ENCODE measurements around the gene TRAPPC11.
A peak's percentile ranks its signal among the peaks of the same experiment; 100 is the strongest.
"Not testable (repeated sequence)": the region's sequence is repeated elsewhere in the genome, so short reads cannot be mapped to it uniquely, and the experiment has no call there.

The TRAPPC11 gene

GRCh38 chr4:183659029-183659871, at the start of gene TRAPPC11, which contains the start of gene RWDD4:
TRAPPC11 (plus strand) TSS chr4:183659293; CDS start chr4:183663868, 4,575 bp downstream.
RWDD4 (minus strand) TSS chr4:183659185; CDS start chr4:183658952, 233 bp downstream.
- DNase-seq, result peak; percentile 54 to 74

GRCh38 chr4:183610033-183610432, 49.1 kb upstream of the TRAPPC11 start:
- DNase-seq, result no peak

- DNase-seq, result no peak
Observed at GRCh38 chr4:183610613-183611012, 48.5 kb upstream of the TRAPPC11 start.

GRCh38 chr4:183611210-183611830, 47.8 kb upstream of the TRAPPC11 start:
- no peak for DNase-seq

GRCh38 chr4:183612329-183613250, 46.5 kb upstream of the TRAPPC11 start:
- DNase-seq, result no peak

GRCh38 chr4:183617075-183617474, 42.0 kb upstream of the TRAPPC11 start:
- DNase-seq, result no peak

- no peak for DNase-seq
Observed at GRCh38 chr4:183618681-183619080, 40.4 kb upstream of the TRAPPC11 start.

- DNase-seq, result no peak
Observed at GRCh38 chr4:183620421-183620820, 38.7 kb upstream of the TRAPPC11 start.

- DNase-seq, result no peak
Observed at GRCh38 chr4:183621875-183622274, 37.2 kb upstream of the TRAPPC11 start.

GRCh38 chr4:183624548-183624947, 34.5 kb upstream of the TRAPPC11 start:
- no peak for DNase-seq

- DNase-seq, result no peak
Observed at GRCh38 chr4:183626168-183626567, 32.9 kb upstream of the TRAPPC11 start.

GRCh38 chr4:183627286-183627685, 31.8 kb upstream of the TRAPPC11 start:
- not testable (repeated sequence) for DNase-seq

- DNase-seq, result no peak
Observed at GRCh38 chr4:183627979-183628588, 31.0 kb upstream of the TRAPPC11 start.

- no peak for DNase-seq
Observed at GRCh38 chr4:183631577-183632198, 27.4 kb upstream of the TRAPPC11 start.

- no peak for DNase-seq
Observed at GRCh38 chr4:183632689-183633088, 26.4 kb upstream of the TRAPPC11 start.

- no peak for DNase-seq
Observed at GRCh38 chr4:183633476-183634400, 25.4 kb upstream of the TRAPPC11 start.

- DNase-seq, result peak in 1 of 2 experiments; percentile 32
Observed at GRCh38 chr4:183635321-183635720, 23.8 kb upstream of the TRAPPC11 start.

- DNase-seq, result peak in 1 of 2 experiments; percentile 26
Observed at GRCh38 chr4:183635741-183636140, 23.4 kb upstream of the TRAPPC11 start.

GRCh38 chr4:183636503-183636902, 22.6 kb upstream of the TRAPPC11 start:
- peak in 1 of 2 experiments; percentile 18 for DNase-seq

GRCh38 chr4:183636923-183637322, 22.2 kb upstream of the TRAPPC11 start:
- no peak for DNase-seq

- no peak for DNase-seq
Observed at GRCh38 chr4:183637461-183637860, 21.6 kb upstream of the TRAPPC11 start.
